ENCODE results near the gene FOXL2.
A peak's percentile ranks its signal among the peaks of the same experiment; 100 is the strongest.

The FOXL2 gene

DNA sequence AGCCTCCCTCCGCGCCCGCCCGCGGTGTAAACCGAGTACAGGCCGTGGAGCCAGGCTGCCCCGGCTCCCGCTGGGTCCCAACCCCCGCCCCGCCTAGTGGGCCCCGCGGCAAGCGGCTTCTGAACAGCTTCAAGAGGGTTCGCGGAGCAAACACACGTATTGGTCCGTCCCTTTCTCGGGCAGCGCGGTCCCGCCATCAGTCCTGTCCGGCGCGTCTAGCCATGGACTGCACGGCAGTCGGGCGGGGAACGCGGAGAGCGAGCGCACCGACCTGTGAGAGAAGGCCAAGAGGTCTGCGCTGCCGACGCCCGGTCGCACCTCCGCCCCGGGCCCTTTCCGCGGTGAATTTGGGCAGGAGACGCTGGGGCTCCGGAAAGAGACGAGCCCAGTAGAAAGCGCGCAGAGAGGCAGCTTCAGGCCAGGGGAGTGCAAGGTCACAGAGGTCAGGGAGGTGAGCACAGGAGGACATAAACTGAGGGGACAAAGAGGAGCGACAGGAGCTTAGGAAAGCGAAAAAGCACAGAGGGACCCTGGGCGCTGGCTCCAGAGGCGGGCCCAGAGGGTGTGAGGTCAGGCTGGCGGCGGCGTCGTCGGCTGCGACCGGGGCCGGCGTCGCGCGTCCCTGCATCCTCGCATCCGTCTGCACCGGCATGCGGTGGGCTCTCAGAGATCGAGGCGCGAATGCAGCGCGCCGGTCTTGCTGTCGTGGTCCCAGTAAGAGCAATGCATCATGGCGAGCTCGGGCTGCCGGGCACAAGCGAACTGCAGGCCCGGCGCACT, 1.8 kb downstream of the FOXL2 start:
- DNase-seq = no peak

DNA sequence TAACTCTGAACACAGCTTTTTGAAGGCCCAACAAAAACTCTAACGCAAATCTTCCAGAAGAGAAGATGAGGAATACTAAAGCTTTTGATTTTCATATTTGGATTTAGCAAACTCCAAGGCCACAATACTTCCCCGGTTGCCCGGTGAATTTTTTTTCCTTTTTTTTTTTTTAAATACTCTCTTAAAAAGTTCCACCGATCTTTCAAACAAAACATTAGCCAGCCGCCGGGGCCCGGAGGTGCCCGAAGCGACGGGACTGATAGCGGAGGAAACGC, 2.3 kb downstream of the FOXL2 start:
- DNase-seq = no peak

DNA sequence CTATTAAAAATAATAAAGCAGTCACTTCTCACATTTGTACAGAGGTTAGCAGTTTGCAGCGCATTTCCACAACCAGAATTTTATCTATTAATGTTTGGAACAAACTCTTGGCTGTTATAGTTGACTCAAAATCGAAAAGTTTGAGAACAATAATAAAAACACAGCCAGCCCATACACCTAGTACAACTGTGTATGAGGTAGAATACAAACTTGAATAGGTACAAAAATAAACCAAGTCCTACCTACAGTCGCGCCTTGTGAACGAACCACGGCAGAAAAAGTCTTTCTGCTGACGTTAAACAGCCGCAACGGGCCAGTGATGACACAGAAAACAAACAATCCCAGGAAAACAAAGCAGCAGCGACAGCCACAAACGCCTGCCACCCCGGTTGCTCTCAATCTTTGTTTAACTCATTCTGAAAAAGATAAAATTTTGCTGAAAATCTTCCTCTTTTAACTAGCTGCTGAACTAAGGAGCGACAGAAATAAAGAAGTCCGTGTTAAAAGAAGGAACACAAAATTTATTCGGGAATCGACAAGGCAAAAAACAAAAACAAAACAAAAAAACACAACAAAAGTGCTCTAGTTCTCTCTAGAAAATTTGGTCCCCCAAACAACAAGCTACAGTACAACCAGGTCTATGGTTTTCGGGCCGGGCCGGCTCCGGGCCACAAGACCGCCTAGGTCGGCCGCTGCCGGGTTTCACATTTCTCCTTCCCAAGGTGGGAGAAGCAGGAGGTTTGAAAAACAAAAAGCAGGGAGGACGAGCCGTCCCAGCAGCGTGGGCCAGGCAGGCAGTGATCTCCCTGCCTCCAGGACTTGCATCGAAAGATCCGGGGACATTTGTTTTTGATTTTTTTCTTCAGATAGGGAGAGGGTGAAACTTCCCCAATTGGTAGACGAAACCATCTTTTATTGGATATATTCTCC, 2.9 kb downstream of the FOXL2 start:
- DNase-seq = no peak

DNA sequence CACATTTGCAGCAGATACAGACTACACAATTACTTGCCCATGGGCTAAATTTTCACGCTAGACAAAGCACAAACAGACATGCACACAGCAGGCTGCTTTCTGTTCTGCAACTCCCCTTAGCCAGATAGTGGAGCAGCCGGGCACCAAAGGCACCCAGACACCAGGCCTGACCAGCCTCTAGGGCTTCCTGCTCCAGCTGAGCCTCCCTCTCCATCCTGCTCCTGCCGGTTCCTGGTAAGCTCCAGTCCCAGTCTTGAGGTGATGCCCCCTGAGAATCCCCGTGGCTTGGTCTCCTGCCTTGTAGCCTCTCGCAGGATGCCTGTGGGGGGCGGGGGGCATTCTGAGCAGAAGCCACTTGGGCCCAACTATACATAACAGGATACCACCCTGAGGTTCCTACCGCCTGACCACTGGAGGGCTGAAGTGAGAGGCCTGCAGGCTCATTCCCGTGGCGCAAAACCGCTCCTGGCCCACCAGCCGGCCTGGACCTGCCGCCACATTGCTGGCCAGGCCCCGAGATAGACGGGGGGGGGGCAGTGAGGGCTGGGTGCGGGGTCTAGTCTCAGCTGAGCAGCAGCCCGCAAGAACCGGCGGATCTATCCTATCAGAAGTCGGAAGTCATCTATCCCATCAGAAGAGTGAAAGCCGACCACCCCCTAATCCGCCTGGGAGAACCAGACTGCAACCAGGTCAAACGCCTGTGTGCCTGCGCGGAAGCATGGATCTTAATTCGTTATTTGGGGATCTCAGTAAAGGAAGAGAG, 3.9 kb downstream of the FOXL2 start:
- DNase-seq = no peak

DNA sequence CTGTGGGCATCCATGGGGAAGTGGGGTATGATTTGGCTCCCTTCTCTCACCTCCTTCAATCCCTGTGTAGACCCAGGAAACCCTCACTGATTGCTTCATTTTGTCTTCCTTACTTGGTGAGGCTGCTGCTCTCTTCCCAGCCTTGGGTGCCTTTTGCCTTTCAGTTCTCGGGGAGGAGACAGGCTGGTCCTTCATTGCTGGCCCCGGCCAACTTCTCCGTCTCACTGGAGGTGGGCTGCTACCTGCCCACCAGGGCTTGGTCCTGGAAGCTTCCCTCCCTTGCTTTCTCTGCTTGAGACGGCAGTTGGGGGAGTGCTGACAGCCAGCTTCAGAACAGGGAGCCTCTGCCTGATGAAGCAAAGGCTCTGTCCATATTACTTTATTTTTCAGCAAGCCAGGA, 4.7 kb downstream of the FOXL2 start:
- no peak for DNase-seq

DNA sequence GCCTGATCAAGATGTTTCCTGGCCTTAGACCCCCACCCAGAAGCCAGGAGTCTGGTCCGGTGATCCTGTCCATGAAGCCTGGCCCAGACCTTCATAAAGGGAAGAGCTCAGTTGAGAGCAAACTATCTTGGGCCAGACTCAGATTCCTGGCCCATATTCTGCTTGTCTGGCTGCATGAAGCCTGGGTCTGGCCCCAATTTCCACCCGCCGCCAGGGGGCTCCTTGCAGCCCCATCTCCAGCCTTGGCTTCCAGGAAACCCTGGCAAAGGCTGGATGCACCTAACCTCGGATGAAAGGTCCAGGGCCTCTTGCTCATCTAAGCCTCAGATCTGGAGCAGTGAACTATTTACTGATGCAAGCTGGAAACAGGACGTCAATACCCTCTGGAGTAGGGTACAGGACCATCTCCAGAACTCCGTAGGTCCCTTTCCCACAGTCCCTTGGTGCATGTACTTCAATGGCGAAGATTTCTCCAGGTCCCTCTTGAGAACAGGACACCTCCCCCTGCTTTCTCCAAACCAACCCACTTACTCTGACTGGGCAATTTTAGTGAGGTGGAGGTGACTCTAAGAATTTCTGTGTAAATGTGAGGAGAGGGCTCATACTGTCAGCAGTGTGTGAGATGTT, 5.6 kb downstream of the FOXL2 start:
- DNase-seq = peak in 1 of 2 experiments; percentile 13

DNA sequence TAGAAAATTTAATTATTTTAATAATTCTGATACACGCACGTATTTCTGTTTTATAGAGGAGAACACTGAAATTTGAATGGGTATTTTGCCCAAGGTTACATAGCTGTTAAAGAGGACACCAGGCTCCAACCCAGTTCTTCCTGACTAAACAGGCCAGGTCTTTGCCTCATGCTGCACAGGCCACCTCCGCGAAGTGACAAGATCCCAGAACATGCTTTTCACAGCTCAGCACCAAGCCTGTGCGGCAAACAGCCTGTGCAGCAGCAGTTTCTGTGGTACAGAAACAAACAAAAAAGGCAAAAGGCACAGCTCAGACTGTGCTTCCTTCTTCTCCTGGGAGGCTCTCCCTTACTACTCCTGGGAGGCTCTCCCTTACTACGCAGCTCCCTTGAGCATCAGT, 6.5 kb downstream of the FOXL2 start:
- DNase-seq = no peak

DNA sequence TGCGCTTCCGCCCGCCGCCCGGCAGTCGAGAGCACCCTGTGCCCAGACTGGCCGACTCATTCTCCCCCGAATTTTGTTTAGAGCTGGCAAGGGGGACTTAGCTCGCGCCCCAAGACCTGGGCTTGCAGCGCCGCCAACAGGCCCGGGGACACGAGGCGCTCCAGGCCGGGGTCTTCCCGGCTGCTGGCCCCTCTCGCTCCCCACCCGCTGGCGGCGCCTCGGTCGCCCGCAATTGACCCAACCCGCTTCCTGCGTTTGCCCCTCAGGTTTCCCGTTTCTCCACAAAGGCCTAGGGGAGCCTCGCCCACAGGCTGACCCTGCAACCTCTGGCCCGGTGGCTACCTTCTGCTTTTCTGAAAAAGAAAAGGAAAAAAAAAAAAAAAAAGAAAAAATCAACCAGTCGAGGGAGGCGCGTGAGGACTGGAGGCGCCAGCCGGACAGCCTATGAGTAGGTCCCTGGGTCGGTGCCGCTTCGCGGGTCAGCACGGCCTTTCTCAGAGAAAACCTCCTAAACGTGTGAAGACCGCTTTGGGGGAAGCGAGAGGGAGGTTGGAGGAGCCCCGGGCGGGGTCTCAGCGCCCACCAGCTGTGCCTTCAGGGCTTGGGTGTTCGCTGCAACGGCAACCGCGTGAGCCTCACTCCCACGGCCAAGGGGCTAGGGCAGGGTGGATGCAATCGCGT, 7.2 kb downstream of the FOXL2 start:
- no peak for DNase-seq

DNA sequence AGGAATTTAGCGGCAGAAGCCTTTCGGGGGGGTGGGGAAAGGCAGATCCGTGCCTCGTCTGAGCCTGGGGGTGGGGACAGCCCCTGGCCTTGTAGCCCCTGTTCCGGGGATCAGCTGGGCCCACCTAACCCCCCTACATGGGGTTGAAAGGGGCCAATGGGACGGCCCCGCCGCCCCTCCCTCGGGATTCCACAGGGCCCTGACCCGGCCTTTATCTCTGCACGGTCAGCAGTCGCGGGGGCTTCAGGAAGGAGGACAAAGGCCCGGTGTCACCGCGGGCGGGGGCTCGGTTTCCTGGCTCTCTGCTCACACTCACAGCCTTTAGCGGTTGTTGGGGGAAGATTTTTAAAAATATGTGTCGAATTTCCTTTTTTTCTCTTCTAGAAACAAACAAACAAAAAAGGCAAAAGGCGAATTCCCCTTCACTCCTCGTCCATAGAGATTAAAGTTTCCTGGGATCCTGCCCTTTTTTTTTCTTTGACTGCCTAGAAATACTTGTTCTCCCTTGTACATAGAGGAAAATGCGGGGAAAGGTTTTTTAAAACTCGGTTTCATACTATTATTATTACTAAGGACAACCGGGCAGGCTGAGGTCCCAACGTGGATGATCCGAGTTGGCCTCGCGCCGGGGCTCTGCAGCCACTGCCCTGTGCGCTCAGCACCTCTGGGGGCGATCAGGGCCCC, 7.9 kb downstream of the FOXL2 start:
- DNase-seq = no peak

DNA sequence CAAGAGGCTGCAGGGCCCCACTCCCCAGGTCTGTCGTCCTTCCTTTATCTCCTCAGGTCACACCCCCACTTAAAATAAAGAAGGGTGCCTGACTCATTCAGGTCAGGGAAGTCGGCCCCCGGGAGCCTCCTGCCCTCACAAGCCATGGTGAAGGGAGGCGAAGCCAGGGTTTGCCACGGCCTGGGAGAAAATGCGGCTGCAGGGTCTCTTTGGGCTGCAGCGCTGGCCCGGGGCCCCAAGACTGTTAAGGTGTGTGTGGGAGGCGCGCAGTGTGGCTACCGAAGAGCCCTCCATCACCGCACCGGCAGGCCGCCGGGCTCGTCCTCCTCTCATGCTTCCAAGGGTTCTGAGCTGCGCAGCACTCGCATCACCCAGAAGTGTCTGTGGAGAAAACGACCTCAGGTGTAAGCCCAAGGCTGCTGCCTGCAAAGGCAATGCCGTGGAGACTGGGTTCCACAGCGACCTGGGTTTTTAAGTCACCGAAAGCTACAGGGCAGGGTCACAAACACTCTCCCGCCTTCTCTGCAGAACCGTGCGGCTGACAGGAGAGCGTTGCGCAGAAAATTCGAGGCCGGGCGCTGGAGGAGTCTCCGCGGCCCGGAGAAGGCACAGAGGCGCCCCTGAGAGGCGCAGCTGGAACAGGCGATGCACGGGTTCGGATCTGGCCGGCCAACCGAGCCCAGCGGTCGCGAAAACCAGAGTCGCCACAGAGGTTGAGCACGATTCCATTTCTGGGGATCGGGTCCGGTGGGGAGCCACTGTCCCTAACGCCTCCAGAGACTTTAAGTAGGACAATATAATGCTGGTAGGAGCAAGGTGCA, 8.7 kb downstream of the FOXL2 start:
- no peak for DNase-seq

DNA sequence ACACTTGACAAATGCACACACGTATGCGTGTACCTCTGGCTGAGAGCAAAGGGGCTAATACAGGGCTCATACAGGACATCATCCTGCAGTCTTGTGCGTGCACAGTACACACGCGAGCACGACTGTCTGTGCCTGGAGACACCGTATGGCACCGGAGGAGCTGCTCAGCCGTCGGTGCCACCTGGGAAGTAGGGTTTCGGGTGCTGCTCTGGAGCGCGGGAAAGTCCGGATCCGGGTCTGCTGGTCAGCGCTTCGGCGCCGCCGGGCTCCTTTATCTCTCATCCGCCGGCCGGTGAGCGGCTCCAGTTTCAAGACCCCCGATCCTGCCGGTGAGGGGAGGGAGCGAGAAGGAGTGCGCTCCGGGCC, 9.3 kb downstream of the FOXL2 start:
- DNase-seq = no peak

DNA sequence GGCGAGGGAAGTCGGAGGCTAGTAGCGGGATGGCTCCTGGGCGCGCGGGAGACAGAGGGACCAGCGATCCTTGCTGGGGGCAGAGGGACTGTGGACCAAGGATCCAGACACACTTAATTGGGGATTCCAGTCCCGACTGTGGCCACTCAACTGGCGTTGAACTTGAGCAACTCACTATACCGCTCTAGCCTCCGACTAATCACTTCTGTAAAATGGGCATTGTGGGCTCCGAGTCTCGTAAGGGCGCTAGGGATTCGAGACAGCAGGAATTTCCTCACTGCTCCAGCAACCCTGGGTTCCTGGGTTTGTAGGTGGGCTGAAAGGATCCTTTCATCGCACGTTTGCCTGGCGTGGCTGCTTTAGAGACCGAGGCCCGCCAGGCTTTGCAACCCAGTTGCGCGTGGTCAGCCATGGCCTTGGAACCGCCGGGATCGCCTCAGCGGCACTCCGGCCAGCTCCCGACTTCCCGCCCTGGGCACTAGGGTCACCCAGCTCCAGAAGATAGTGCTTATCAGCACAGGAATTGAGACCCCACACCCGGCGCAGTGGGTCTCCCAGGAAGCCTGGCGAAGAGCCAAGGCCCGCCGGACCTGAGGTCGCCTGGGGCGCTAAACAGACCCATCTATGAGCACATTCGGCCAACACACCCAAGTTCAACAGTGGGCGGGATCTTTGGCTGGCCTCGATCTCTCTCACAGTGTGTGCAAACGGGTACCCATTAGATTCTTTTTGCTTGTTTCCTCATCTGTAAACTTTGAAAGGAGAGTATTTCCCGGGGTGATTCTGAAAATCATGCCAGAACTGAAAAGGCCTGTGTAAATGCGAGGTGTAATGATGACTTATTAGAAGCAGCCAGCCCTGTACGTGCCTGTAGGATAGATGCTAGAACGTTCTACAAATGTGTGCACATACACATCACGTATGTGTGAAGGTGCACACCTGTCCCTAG, 9.9 kb downstream of the FOXL2 start:
- no peak for DNase-seq

DNA sequence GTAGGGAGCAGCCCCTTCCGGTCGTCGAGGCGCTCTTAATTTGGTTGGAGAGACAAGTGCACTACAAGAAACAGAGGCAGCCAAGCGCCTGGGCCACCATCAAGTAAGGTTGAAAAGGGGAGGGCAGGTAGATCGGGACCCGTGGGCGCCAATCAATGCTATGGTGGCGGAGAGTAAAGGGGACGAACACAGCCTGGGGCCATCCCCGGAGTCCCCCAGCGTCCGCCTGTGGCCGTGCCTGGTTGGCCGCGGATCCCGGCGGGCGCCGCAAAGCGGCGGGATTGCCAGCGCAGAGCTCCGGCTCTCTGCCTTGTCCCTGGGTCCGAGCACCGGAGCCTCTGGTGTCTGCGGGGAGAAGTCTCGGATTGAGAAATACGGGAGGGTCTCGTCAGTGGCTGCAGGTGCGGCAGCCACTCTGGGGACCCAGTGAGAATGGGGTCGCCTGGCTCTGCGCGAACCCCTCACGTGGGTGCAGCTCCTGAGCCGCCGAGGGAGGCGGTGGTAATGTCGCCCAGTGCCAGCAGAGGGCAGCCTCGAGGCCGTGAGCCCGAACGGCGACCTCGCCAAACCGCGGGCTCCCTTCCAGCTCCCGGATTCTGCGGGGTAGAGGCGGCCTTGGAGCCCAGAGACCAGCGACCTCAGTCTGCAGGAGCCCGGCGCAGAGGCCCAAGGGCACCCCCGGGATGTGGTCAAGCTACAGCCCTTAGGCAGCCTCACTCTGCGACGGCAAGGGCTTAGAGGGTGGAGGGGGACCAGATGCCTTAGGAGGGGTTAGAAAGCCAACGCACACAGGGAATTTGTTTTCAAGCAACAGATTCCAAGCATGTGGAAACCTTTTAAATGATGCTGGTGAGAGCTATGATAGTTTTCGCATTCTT, 10.8 kb downstream of the FOXL2 start:
- peak; percentile 8 to 41 for DNase-seq

DNA sequence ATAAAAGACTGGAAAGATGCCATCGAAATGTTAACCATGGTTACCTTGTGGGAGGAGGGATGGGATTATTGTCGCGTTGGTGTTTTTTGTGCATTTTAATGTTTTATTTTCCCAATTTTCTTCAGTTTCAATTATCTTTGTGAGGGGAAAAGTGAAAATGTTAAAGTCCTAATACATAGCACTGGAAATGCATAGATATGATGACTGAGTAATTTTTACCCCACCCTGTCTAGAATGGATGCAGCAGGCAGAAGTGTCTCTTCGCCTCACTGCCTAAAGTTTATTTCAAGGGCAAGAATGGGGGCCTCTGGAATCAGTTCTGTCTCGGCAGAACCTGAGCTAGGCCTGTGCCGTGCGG, 11.5 kb downstream of the FOXL2 start:
- no peak for DNase-seq

DNA sequence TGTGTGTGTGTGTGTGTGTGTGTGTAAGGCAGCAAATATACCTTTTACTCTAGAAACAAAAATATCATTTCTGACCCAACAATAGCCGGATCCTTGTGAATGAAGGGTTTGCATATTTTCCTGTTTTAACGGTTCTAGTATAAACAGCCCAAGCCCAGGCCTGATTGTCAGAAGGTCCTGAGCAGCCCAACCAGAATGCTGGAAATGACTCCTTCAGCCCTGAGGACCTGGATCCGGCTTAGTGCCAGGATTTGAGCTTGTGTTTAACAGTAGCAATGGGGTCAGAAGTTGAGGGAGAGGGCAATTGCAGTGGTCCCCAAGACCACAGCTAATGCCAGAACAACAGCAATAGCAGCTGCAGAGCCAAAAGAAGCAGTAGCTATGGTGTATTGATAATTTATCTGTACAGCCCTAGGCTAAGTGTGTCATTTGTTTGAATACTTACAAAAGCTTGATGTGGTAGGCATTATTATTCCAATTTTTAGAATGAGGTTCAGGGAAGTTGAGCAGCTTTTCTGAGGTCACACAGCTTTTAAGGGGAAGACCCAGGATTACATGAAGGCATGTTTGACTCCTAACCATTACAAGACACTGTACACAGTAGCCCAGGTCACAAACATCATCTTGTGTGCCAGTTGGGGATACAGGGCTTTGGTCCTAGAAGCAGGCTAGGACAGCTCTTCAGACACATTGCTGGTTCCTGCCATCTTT, 12.8 kb downstream of the FOXL2 start:
- DNase-seq = no peak

DNA sequence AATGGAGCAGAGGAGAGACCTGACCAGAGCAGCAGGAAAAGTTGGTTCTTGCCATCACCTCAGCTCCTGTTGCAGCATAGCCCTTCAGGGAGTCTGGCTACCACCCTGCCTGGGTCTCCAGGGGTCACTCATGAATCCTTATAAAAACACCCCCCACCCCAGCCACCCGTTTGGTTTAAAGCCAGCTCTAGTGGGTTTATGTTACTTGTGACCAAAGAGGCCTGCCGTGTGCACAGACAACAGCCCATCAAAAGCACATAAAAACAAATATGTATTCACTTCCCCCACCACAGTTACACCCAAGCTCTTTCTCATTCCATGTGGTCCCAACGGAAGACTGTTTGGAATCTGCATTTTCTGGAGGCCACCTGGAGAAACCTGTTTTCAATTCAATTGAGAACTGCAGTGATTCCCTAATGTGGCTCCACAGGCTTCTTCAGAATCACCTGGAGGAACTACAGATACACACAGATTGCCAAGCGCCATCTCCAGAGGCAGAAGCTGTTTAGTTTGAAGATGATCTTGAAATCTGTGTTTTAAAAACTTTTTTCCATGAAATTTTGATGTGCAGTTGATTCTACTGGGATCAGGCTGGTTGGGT, 13.8 kb downstream of the FOXL2 start:
- DNase-seq = no peak

DNA sequence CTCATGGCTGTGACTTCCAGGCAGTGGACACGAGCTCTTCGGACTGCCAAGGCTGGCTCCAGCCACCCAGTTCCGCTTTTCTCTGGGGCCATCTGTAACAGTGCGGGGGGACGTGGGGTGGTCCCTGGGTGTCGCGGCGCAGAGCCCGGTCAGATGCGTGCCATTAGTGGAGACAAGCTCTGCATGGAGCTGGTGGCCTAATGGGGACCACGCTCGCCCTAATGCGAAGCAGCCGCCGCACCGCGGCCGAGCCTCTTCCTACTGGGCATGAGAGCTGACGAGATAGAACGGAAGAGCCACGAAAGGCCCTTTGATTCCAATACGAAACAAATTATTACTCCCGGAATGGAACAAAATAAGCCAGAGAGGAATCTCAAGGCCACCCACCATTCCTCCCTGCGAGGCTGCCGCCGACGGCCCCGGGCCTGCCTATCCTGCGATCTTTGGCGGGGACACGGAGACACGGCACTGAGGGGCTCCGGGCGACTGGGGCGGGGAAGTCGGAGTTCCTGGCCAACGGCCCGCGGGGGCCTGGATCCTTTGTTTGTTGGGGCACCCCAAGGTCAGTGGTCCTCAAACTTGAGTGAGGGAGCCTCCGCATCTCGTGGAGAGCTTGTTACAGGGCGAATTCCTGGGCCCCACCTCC, 18.1 kb downstream of the FOXL2 start:
- no peak for DNase-seq
